Stimulated activated CD4-positive, alpha-beta T cell treated with anti-CD3 and anti-CD28 coated beads, Interleukin-1b, Interleukin-23, amount 100 ng/mL, for 24 hours (primary cell): ENCODE data around the gene GGCT.
"Not testable (repeated sequence)": the region's sequence is repeated elsewhere in the genome, so short reads cannot be mapped to it uniquely, and the experiment has no call there.

Experiments used
- DNase-seq, 4 experiments: peaks; one replicate each; pipeline ENCODE4 v3.0.0-alpha.2; 2020; ENCODE audit warnings: low read depth in 4 of 4, low spot score in 1 of 4

GGCT gene

GRCh38 chr7:30504301-30505173, at the start of gene GGCT:
Gene GGCT, minus strand, starts transcription at chr7:30504829. Its CDS starts 120 bp downstream, at chr7:30504709.
- DNase-seq: peak; percentile 86 to 96 (median 90)

- no peak for DNase-seq
Observed at GRCh38 chr7:30553546-30553945, 48.9 kb upstream of the GGCT start.

- DNase-seq: no peak
Observed at GRCh38 chr7:30553141-30553540, 48.5 kb upstream of the GGCT start.

- DNase-seq: no peak
Observed at GRCh38 chr7:30552330-30552729, 47.7 kb upstream of the GGCT start.

GRCh38 chr7:30549931-30550493, 45.4 kb upstream of the GGCT start:
- DNase-seq: no peak

GRCh38 chr7:30548845-30549244, 44.2 kb upstream of the GGCT start:
- peak in 2 of 4 experiments; percentile 7 for DNase-seq

GRCh38 chr7:30546596-30546995, 42.0 kb upstream of the GGCT start:
- no peak for DNase-seq

GRCh38 chr7:30545791-30546555, 41.3 kb upstream of the GGCT start:
- DNase-seq: no peak

- DNase-seq: no peak
Observed at GRCh38 chr7:30543813-30544525, 39.3 kb upstream of the GGCT start.

- DNase-seq: not testable (repeated sequence)
Observed at GRCh38 chr7:30543115-30543514, 38.5 kb upstream of the GGCT start.

GRCh38 chr7:30533886-30534285, 29.3 kb upstream of the GGCT start:
- no peak for DNase-seq

- no peak for DNase-seq
Observed at GRCh38 chr7:30531286-30531685, 26.7 kb upstream of the GGCT start.

- no peak for DNase-seq
Observed at GRCh38 chr7:30530373-30530772, 25.7 kb upstream of the GGCT start.

GRCh38 chr7:30528779-30529178, 24.1 kb upstream of the GGCT start:
- DNase-seq: no peak

GRCh38 chr7:30527297-30527696, 22.7 kb upstream of the GGCT start:
- not testable (repeated sequence) for DNase-seq

GRCh38 chr7:30526163-30526562, 21.5 kb upstream of the GGCT start:
- no peak for DNase-seq

GRCh38 chr7:30525429-30525828, 20.8 kb upstream of the GGCT start:
- no peak for DNase-seq

- no peak for DNase-seq
Observed at GRCh38 chr7:30524545-30524944, 19.9 kb upstream of the GGCT start.

- DNase-seq: no peak
Observed at GRCh38 chr7:30523466-30523865, 18.8 kb upstream of the GGCT start.

GRCh38 chr7:30522159-30522558, 17.5 kb upstream of the GGCT start:
- DNase-seq: no peak

GRCh38 chr7:30521532-30521931, 16.9 kb upstream of the GGCT start:
- DNase-seq: no peak
